PC-3 (cell line): ENCODE data around the gene PCSK1N. TPM values are rescaled to one million over a fixed set of nuclear protein-coding genes. Genes with fewer than 3 reads are reported as not detected.

Source experiments
- ATAC-seq: fragments of 200-7000 bp; cut with Tn5 transposase; 2 replicates; pipeline ENCODE4 v1.9.1; 2020; ENCODE audit warnings: mild to moderate bottlenecking, moderate library complexity
- BruUV-seq: library from RNA; stranded (reverse); fragments of 400-500 nt; replicated peaks from 2 replicates; lab custom pipeline; 2021; lab: Mats Ljungman, UMichigan
- CTCF ChIA-PET: fragments of 300-600 bp; sonication (Branson Sonifier 250); formaldehyde crosslinking; loops from one replicate; lab custom pipeline; 2022; ENCODE audit warnings: antibody characterized with exemption; lab: Charles Lee
- POLR2A ChIA-PET: fragments of 300-600 bp; sonication (Branson Sonifier 250); formaldehyde crosslinking; loops from one replicate; lab custom pipeline; 2022; ENCODE audit warnings: antibody characterized with exemption; ENCODE audit not compliant: unreplicated experiment; lab: Charles Lee
- DNase-seq: peaks from one replicate; pipeline ENCODE4 v3.0.0-alpha.2; 2015
- H2AFZ ChIP-seq: fragments of 300-600 bp; sonication (generic); 2 replicates; pipeline ENCODE4 v1.6.0; 2016; ENCODE audit warnings: antibody characterized with exemption, low read length
- H3F3A ChIP-seq: fragments of 300-600 bp; sonication (generic); one replicate; pipeline ENCODE4 v1.6.0; 2017; ENCODE audit warnings: antibody characterized with exemption, low read length, control low read depth, mild to moderate bottlenecking; ENCODE audit not compliant: unreplicated experiment
- H3K27ac ChIP-seq: fragments of 300-600 bp; sonication (generic); 2 replicates; pipeline ENCODE4 v1.5.1; 2016; ENCODE audit warnings: mild to moderate bottlenecking, low read length
- H3K27me3 ChIP-seq: fragments of 300-600 bp; sonication (generic); 2 replicates; pipeline ENCODE4 v1.6.1; 2016; ENCODE audit warnings: low read length, mixed read lengths
- H3K36me3 ChIP-seq: fragments of 300-600 bp; sonication (generic); 2 replicates; pipeline ENCODE4 v1.6.1; 2016; ENCODE audit warnings: low read depth, mixed run types, low read length, mixed read lengths
- H3K4me1 ChIP-seq: fragments of 300-600 bp; sonication (generic); 2 replicates; pipeline ENCODE4 v1.5.1; 2016; ENCODE audit warnings: low read length; ENCODE audit not compliant: insufficient read depth
- H3K4me2 ChIP-seq: fragments of 300-600 bp; sonication (generic); 2 replicates; pipeline ENCODE4 v1.6.0; 2016; ENCODE audit warnings: low read length
- H3K4me3 ChIP-seq: fragments of 300-600 bp; sonication (generic); 2 replicates; pipeline ENCODE4 v1.5.1; 2016; ENCODE audit warnings: mild to moderate bottlenecking, low read length, mixed read lengths
- H3K79me2 ChIP-seq: fragments of 300-600 bp; sonication (generic); 2 replicates; pipeline ENCODE4 v1.6.1; 2017; ENCODE audit warnings: low read length, mixed read lengths
- H3K9ac ChIP-seq: fragments of 300-600 bp; sonication (generic); 2 replicates; pipeline ENCODE4 v1.6.0; 2016; ENCODE audit warnings: mild to moderate bottlenecking, low read length
- H3K9me2 ChIP-seq: fragments of 300-600 bp; sonication (generic); replicated peaks from 2 replicates; pipeline ENCODE4 v1.6.1; 2016; ENCODE audit warnings: mixed run types, low read length, mixed read lengths
- H3K9me3 ChIP-seq: fragments of 300-600 bp; sonication (generic); 2 replicates; pipeline ENCODE4 v1.6.1; 2016; ENCODE audit warnings: low read length, mixed read lengths
- H4K20me1 ChIP-seq: fragments of 300-600 bp; sonication (generic); 2 replicates; pipeline ENCODE4 v1.6.1; 2016; ENCODE audit warnings: low read length, mixed read lengths
- CTCF ChIP-seq: fragments of 300-600 bp; sonication (generic); conservative IDR thresholded peaks from 2 replicates; pipeline ENCODE4 v1.5.1; 2017; ENCODE audit warnings: antibody characterized with exemption, low read depth, mild to moderate bottlenecking, low read length
- EZH2 ChIP-seq: fragments of 300-600 bp; sonication (generic); IDR thresholded peaks from one replicate; pipeline ENCODE4 v1.6.1; 2017; ENCODE audit warnings: antibody characterized with exemption, mild to moderate bottlenecking, low read length; ENCODE audit not compliant: unreplicated experiment
- EZH2phosphoT487 ChIP-seq: fragments of 300-600 bp; sonication (generic); IDR thresholded peaks from 2 replicates; pipeline ENCODE4 v1.6.1; 2018; ENCODE audit warnings: mild to moderate bottlenecking, antibody characterized with exemption, low read length, borderline replicate concordance
- intact Hi-C: fragments of 100-400 bp; cut with micrococcal nuclease; formaldehyde crosslinking; loops from 2 replicates; pipeline ENCODE4 v1.9.0; 2023
- total RNA-seq: library from RNA; depleted of rRNA; stranded (reverse); fragments of >200 nt; gene quantifications from 2 replicates; pipeline ENCODE4 v1.2.3, GENCODE V29; 2014

The PCSK1N gene
- total RNA-seq, 1 experiment from 2014 or later: 135 TPM

- H3K4me3 ChIP-seq: no peak overlapping the region
- no peak overlapping the region for H3K4me2 ChIP-seq
- H3K4me1 ChIP-seq: no peaks in the 10 kb centered on the region
- no peak overlapping the region for H2AFZ ChIP-seq
- H3K9me2 ChIP-seq: no peaks in the 10 kb centered on the region
- ChIA-PET POLR2A (no interaction called here), CTCF (no interaction called here)
- no peak overlapping the region for H3K9ac ChIP-seq
- TF ChIP-seq CTCF (no peak), EZH2 (no peak)
- no peak for ATAC-seq
- H3K79me2 ChIP-seq: no peaks in the 10 kb centered on the region
- intact Hi-C loops: no loop called here
- no TSS peak for BruUV-seq
- H3K9me3 ChIP-seq: no peaks in the 10 kb centered on the region
- H3F3A ChIP-seq: no peaks in the 10 kb centered on the region
- no peaks in the 10 kb centered on the region for H3K36me3 ChIP-seq
- no peaks in the 10 kb centered on the region for H4K20me1 ChIP-seq
- H3K27ac ChIP-seq: no peak overlapping the region
- DNase-seq: no peak
- H3K27me3 ChIP-seq: no peaks in the 10 kb centered on the region
Measured at GRCh38 chrX:48787505-48788443, 47.6 kb downstream of the PCSK1N start.

GRCh38 chrX:48786825-48787504, 48.4 kb downstream of the PCSK1N start:
- no peaks in the 10 kb centered on the region for H3K9me3 ChIP-seq
- no peaks in the 10 kb centered on the region for H3K4me1 ChIP-seq
- no peak overlapping the region for H2AFZ ChIP-seq
- ATAC-seq (no peak), DNase-seq (no peak)
- TF ChIP-seq EZH2 (no peak), EZH2phosphoT487 (no peak), CTCF (no peak)
- no peak overlapping the region for H3K4me3 ChIP-seq
- no TSS peak for BruUV-seq
- no peak overlapping the region for H3K27ac ChIP-seq
- H3K9ac ChIP-seq: no peak overlapping the region
- H3K36me3 ChIP-seq: no peaks in the 10 kb centered on the region
- POLR2A ChIA-PET: no interaction called here
- H3K9me2 ChIP-seq: no peaks in the 10 kb centered on the region
- H3K27me3 ChIP-seq: no peaks in the 10 kb centered on the region
- no peak overlapping the region for H3K4me2 ChIP-seq
- CTCF ChIA-PET: no interaction called here
- no peaks in the 10 kb centered on the region for H3F3A ChIP-seq
- intact Hi-C loops: no loop called here
- H4K20me1 ChIP-seq: no peaks in the 10 kb centered on the region
- no peaks in the 10 kb centered on the region for H3K79me2 ChIP-seq

GRCh38 chrX:48786341-48786800, 49.0 kb downstream of the PCSK1N start, which contains the start of gene GATA1:
GATA1 (plus strand) TSS chrX:48786590; CDS start chrX:48791110, 4,520 bp downstream.
- Histone ChIP-seq H3F3A (no peaks in the 10 kb centered on the region), H3K9me2 (no peaks in the 10 kb centered on the region), H4K20me1 (no peaks in the 10 kb centered on the region), H3K4me3 (no peak within 1 kb of the TSS), H3K4me1 (no peaks in the 10 kb centered on the region), H3K9ac (no peak within 1 kb of the TSS), H2AFZ (no peak within 1 kb of the TSS), H3K27me3 (no peaks in the 10 kb centered on the region), H3K4me2 (no peak within 1 kb of the TSS), H3K9me3 (no peaks in the 10 kb centered on the region), H3K36me3 (no peaks in the 10 kb centered on the region), H3K27ac (no peak within 1 kb of the TSS), H3K79me2 (no peaks in the 10 kb centered on the region)
- ChIA-PET POLR2A (no interaction called here), CTCF (no interaction called here)
- BruUV-seq: no TSS peak
- intact Hi-C loops: no loop called here
- DNase-seq: no peak
- no peak for ATAC-seq
- TF ChIP-seq EZH2 (no peak), CTCF (no peak), EZH2phosphoT487 (no peak)
